T1000 (cell line): Measurements from ENCODE around the gene CCL15.

Source experiments
- DNase-seq: peaks from one replicate; lab custom pipeline; 2025; ENCODE audit warnings: mixed read lengths; lab: John Stamatoyannopoulos, UW

CCL15 gene

DNA sequence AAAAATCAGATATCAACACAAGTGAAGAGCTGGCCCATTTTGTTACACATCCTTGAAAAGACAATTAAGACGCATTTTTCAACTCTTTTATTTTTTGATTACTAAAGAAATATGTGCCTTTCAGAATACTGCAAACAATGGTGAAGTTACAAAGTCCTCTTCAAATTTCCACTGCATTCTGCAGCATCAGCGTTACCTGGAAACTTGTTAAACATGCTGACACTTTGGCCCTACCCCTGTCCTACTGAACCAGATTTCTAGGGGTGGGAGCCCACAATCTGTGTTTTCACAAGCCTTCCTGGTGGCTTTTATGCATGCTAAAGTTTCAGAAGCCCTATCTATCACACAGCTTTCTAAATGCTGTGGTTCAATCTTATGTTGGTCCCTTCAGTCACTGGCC is 10.3 kb downstream of the CCL15 start:
- DNase-seq, result no peak

DNA sequence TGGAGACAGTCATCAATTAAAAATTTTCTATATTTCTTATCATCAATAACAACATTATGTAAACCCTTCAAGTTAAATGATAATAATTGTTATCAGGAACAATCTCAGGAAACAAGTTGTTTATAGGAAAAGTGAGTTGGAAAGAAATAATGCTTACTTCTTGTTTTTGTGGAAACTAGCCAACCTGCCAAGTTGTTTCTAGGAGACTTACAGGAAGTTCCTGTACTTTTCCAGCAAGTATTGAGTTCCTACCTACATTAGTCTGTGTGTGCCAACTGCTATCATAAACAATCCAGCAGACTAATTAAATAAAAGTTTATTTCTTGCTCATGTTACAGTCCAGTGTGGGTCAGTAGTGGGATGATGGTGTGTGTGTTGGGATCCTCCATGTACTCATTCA is 13.2 kb downstream of the CCL15 start:
- DNase-seq, result no peak

DNA sequence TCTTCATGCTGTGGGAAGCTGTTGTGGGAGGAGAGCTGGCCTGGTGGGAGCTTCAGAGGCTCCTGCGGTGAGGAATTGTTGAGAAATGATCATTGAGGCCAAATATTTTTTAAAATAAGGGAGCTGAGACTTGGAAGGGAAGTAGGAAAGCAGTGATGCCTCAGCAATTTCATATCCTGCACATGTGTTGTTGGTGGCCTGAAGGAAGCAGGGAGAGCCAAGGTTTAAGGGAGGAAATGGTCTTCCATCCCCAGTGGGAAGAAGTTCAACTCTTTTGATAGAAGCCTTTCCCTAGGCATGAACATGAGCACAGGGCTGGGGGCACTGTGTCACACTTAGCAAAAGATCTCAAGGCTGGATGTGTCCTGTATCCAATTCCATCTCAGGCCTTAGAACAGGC is 14.7 kb downstream of the CCL15 start, which contains the start of gene CCL14:
Gene CCL14, minus strand, starts transcription at position 87 of the 400 bp plus-strand sequence. Its CDS starts 80 bp downstream, at position 7.
- no peak for DNase-seq

DNA sequence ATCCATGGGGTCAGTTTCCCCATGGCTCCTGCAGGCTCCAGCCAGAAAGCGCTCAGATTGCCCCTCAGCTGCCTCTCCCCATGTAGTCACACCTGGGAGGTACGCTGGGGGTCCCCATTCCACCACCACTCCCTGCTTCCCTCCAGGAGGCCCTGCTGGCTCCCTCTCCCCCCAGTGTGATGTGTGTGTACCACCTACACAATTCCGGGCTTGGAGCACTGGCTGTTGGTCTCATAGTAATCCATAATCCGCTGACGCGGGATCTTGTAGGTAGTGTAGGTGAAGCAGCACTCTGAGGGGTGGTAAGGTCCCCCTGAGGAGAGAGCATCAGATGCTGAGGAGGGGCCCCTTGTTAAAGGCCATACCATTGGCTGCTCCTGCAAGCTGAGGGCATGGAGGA is 17.2 kb downstream of the CCL15 start:
- no peak for DNase-seq

DNA sequence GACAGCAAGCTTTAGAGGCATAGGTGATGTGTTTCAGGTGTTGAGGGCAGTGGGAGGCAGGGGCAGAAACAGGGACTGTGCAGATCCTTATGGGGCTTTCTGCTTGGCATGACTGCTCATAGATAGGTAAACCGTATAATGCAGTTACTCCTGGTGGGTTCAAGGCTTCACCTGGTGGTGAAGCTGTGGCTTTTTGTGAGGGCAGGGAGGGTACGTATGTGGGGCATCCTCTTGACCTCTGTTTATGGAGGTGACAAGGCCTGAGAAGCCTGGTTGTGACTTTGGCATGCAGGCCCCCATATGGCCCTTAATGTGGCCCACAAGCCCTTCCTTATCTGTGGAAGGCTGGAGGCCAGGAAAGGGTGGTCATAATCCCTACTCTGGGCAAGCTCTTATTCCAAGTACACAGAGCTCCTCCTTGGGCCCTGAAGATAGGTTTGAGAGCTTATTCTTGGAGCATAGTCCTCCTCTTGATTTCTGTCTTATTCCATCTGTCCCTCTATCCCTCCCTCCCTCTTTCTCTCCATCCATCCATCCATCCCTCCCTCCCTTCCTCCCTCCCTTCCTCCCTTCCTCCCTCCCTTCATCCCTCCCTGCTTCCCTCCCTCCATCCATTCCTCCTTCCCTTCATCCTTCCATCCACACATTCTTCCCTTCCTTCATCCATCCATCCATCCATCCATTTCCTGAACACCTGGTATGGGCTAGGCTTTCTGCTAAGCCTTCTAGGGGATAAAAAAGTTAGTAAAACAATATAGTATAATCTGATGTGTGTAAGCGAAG is 18.8 kb downstream of the CCL15 start:
- no peak for DNase-seq

DNA sequence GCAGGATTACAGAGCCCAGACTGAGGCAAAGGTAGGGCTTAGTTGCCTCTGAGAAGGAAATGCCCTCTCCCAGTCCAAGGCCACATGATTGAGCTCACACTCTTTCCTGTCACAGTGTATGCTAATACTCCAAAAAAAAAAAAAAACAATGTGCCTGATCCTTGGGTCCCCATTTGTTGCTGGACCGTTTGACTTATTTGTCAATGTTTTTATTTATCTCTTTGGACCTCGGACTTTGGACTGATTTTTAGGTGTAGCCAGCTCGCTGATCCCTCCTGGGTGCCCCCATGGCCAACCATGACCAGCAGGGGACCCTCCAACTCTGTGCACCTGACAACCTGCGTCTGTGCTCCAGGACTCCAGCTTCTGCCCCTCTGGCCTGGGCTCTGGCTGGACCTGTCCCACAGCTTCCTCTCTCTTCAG is 19.4 kb downstream of the CCL15 start:
- no peak for DNase-seq

DNA sequence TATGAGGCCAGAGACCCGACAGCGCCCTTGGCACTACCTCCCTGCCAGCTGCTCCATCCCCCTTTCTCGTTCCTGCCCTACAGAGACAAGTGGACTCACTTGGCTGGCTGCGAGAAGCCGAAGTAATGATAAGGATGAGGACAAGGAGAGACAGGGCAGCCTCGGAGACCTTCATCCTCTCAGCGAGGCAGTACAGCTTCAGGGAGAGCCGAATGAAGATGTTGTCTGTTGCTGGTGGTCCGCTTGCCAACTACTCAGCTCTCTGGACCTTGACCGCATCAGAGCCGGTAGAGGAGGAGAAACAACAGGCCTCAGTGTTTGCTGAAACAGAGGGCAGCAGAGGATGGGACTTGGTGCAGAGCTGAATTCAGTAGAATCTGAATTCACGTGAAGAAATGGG is 20.1 kb downstream of the CCL15 start, which contains the start of gene CCL16:
Gene CCL16, minus strand, starts transcription at position 252 of the 400 bp plus-strand sequence. Its CDS starts 77 bp downstream, at position 175.
- DNase-seq, result no peak

DNA sequence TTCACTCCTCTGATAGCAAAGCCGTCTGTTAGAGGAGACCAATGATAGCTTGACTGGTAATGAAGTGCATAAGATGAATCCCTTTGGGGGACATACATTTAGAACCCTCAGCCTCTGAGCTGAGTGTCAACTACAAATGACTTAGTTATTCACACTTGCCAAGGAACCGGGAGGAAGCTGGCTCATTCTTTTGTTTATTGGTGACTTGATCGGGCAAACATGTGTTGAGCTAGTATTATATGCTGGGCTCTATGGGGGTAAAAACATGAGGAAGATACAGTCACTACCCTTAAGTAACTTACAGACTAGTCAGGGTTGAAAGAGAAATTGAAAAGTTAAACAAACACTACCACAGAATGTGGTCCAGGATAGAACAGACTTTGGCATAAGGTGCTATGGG is 23.0 kb downstream of the CCL15 start:
- DNase-seq, result no peak

DNA sequence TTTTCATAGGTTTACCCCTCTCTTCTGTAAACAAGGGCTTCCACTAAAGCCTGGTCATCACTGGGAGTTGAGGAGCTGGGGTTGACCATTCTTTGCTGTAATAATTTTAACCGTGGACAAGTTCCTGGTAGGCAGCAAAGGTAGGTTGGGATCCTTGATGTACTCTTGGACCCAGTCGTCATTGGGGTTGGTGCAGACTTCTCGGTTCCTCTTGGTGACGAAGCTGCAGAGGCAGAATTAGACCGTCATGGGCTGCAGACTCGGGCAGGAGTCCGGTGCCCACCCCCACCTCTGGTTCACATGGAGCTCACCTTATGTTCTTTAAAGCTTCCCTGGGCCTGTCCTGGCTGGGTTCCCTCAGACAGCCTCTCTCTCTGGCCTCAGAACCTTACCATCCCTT is 23.8 kb downstream of the CCL15 start:
- no peak for DNase-seq

DNA sequence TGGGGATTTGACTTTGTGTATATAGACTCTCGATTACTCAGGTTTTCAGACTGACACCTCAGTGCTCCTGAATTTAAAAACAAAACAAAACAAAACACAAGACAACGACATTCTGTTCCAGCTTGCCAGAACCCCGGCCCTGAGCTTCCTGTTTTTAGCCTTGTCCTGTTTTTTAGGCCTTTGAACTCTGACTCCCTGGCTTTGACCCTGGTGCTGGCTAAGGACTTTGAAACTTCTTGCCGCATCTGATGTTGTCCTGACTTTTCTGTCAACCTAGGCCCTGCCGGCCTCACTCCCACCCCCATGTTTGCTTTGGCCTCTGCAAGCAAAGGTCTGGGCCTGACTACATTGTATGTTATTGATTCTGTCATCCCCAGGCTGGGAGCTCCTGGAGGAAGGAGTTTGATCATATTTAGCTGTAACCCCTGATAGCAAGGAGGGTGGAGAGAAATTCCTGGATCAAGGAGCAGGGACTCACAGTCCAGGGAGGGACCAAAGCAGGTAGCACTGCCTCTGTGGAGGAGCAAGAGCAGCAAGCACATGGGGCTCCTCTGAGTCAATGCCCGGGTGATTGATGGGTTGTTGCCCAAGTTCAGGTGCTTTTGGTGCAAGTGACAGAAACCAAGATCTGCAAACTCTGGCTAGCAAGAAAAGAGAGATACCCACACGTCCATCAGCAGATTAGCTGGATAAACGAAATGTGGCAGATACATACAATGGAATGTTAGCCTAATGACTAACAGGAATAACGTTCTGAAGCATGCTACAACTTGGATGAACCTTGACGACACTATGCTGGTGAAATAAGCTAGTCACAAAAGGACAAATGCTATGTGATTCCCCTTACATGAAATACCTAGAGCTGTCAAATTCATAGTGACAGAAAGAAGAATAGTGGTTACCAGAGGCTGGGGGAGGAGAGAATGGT is 27.8 kb downstream of the CCL15 start:
- no peak for DNase-seq

DNA sequence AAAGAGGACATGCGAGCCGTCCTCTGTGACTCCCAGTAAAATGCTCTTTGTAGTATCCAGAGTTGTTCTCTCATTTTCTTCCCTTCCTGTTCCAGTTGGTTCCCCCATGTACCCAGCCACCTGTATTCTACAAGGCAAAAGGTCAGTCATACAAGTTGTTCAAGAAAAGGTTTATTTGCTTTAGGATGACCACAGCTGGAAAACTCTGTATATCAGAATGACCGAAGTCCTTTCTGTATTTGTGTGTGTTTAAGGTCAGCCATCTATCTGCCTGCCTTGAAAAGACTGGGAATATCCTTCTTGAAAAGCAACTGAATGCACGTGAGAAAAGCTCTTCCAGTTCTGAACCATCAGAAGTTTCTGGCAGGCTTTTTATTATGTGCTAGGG is 28.4 kb downstream of the CCL15 start:
- DNase-seq, result no peak

DNA sequence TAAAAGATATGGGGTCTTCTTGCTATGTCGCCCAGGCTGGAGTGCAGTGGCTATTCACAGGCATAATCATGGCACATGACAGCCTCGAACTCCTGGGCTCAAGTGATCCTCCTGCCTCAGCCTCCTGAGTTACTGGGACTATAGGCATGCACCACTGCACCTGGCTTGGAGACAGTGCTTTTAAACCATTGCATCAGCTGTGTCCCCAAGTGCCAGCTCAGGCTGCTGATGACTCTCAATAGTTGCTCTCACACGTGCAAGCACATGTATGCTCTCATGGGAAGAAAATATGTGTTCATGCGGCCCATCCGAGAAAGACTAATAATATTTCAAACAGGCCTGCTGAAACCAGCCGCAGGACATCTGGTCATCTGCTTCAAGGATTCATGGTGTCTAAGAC is 28.8 kb downstream of the CCL15 start:
- DNase-seq, result no peak

DNA sequence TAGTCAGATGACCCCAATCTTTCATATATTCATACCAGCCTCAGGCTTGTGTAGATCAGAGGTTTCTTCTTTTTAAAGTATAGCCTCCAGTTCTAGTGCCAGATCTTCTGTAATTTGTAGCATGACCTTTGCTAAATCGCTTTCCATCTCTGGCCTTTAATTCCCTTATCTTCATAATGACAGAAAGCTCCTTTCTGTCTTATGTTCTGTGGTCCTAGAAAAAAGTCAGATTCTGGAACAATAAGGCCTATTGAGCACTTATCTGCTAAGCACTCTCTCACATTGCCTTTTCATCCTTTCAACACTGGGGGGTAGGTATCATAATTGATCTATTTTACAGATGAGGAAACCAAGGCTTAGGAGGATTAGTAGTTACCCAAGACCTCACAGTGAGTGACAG is 29.3 kb downstream of the CCL15 start:
- no peak for DNase-seq

DNA sequence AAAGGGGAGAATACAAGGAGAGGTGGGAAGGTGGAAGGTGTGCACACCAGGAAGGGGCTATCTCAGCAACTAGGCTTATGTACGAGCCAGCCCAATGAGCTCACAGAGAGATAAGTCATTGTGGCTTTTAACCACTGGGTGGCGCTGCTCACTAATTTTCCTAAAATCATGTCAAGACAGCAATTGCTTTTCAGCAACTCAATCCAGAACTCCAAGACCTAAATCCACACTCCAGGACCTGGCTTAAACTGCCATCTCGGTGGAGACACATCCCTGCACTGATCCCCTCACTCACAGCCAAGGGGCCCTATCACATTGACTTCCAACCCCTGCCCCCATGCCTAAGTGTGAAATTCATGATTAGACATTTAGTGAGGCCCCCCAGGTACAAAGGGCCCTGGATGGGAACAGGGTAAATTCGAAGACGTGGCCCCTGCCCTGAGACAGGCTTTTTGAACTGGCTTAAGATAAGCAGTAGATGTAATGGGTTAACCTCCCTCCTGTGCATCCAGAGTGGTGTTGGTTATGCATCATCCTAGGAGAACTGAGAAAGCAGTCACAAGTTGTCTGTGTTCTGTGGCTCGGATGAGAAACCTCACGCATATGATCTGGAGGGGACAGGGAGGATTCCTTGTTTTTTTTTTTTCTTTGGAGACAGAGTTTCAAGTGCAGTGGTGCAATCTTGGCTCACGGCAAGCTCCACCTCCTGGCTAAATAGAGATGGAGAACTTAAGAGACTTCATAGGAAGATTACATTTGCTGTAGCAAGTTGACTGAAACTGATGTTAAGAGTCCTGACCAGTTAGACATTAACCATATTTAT is 31.6 kb downstream of the CCL15 start:
- no peak for DNase-seq

DNA sequence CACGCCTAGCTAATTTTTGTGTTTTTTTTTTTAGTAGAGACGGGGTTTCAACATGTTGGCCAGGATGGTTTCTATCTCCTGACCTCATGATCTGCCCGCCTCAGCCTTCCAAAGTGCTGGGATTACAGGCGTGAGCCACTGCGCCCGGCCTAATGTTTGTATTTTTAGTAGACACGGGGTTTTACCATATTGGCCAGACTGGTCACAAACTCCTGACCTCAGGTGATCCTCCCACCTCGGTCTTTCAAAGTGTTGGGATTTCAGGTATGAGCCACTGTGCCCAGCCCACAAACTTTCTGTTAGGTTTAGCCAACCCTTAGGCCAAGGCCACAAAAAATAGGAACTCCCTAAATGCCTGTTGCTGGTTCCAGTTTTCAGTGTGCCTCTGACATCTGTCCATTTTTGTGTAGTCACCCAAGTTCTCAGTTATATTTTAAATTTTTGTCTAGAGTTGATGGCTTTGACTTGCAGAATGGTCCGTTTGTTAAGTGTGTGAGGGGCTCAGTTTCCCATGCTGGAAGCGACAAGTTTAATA is 32.8 kb downstream of the CCL15 start:
- DNase-seq, result no peak

DNA sequence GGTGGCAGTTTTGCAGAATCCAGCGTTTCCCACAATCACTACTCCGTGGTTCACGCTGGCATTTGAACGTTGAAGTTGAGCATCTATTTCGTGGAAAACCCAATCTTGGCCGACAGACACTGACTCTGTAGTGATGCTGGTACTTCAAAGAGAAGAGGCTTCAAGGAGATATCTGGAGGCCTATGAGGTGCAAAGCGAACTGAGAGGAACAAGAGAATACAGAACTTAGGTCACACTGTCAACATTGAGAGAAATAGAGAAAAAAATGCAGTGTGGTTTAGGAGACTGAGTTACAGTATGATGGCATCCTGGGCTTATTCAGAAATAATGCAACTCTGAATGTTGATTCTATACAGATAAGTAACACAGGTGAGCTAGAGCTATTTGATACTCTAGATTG is 36.1 kb downstream of the CCL15 start:
- no peak for DNase-seq

DNA sequence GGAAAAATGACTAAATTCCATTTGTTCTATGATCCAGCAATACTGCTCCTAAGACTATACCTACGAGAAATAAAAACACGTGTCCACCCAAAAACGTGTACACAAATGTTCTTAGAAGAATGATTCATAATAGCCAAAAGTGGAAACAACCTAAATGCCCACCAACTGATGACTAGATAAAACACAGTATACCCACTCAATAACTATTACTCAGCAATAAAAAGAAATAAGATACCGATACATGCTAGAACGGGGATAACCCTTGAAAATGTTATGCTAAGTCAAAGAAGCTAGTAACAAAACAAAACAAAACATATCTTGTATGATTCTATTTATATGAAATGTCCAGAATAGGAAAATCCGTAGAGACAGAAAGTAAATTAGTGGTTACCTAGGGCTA is 37.7 kb downstream of the CCL15 start:
- no peak for DNase-seq

DNA sequence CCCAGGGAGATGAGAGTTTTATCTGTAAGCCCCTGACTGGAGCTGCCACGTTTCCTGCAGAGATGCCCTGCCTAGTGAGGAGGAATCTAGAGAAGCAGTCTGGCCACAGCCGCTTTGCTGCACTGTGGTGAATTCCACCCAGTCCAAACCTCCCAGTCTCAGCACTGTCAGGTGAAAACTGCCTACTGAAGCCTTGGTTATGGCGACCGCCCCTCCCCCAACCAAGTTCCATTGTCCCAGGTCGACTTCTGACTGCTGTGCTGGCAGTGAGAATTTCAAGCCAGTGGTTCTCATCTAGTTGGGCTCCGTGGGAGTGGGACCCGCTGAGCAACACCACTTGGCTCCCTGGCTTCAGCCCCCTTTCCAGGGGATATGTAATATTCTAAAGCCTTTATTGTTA is 47.6 kb downstream of the CCL15 start:
- no peak for DNase-seq

DNA sequence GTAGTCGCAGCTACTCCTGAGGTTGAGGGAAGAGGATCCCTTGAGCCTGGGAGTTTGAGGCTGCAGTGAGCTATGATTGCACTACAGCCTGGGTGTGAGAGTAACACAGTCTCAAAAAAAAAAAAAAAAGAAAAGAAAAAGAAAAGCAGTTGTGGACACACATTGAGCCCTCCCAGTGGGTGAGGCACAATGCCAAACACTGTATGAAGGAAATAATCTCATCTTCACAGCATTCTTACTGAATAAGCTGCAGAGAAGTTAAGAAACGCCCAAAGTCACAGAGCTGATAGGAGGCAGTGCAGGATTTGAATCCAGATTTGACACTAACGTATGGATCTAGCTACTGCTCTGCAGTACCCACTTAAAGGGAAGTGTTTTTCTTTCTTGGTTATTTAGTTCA is 52.0 kb downstream of the CCL15 start:
- DNase-seq, result no peak

DNA sequence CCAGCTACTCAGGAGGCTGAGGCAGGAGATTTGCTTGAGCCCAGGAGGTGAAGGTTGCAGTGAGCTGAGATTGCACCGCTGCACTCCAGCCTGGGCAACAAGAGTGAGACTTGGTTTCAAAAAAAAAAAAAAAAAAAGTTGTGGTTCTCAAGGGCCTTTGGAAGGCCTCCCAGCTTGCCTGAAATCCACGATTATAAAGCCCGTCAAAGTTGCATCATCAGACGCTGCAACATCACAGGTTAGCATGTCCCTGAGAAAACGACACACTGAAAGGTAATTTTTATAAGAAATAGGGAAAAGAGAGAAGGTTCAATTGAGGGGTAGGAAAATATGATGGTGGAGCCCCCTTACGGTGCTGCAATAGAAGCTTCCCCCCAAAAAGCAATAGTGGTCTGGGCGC is 53.3 kb downstream of the CCL15 start:
- no peak for DNase-seq
